ENCODE results near the gene SV2C.
A peak's percentile ranks its signal among the peaks of the same experiment; 100 is the strongest.

Gene SV2C

DNA sequence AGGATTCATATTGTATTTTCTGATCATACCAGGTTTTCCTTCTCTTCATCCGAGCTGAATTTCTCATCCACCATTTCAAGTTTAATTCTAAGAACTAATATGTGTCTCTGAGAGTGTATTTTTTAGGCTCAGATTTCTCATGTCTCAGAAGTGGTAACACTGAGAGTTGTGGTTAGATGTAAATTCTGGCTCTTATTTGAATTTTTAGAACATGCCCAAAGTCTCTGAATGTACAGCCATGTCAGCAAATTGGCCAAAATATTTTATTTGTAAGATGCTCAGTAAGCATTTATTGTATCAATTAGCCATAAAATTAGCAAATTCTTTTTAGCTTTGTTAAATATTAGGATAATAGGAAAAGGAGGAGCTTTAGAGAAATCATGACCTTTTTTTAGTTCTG is 16.6 kb downstream of the SV2C start:
- no peak for DNase-seq

GRCh38 chr5:76104027-76104426 is 20.8 kb downstream of the SV2C start:
- peak; percentile 59 for DNase-seq

- no peak for DNase-seq
Measured at GRCh38 chr5:76106149-76106548, 23.0 kb downstream of the SV2C start.

GRCh38 chr5:76111477-76112174 is 28.4 kb downstream of the SV2C start:
- no peak for DNase-seq

GRCh38 chr5:76113103-76113502 is 29.9 kb downstream of the SV2C start:
- no peak for DNase-seq

- DNase-seq: no peak
Measured at GRCh38 chr5:76114179-76114851, 31.1 kb downstream of the SV2C start.

GRCh38 chr5:76125346-76125745 is 42.2 kb downstream of the SV2C start:
- DNase-seq: no peak

GRCh38 chr5:76125888-76126287 is 42.7 kb downstream of the SV2C start:
- DNase-seq: no peak

DNA sequence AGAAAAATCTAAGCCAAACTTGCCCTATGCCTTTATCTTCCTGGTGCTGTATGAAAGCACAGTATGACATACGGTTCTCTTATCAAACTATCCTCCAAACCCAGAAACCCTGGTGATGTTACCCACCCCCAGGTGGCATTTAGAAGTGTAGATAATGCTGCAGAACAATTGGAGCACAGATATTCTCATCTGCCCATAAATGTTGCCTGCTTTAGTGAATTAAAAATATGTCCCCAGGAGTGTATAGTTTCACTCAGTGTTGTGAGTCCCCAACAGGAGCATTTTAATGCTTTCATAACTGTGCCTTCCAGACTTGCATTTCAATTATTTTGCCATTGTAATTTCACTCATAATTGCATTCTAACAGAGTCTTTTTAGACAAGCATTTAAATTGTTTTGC is 50.8 kb downstream of the SV2C start:
- DNase-seq: no peak

DNA sequence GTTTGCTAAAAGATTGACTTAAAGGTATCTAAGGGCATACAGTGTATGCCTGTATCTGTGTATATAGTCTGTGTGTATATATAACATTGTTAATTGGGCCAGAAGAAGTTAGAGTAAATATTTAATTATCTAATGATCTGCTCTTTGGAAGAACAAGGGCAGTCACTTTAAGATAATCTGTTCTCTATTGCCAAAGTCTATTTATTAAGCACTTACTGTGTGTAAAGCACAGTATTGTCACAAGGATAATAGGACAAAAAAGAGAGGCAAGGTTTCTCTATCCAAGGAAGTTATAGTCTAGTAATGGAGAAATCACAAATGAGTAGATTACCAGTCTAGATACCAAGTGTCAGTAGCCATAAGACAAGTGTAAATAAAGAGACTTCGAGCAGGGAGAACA is 51.5 kb downstream of the SV2C start:
- no peak for DNase-seq

DNA sequence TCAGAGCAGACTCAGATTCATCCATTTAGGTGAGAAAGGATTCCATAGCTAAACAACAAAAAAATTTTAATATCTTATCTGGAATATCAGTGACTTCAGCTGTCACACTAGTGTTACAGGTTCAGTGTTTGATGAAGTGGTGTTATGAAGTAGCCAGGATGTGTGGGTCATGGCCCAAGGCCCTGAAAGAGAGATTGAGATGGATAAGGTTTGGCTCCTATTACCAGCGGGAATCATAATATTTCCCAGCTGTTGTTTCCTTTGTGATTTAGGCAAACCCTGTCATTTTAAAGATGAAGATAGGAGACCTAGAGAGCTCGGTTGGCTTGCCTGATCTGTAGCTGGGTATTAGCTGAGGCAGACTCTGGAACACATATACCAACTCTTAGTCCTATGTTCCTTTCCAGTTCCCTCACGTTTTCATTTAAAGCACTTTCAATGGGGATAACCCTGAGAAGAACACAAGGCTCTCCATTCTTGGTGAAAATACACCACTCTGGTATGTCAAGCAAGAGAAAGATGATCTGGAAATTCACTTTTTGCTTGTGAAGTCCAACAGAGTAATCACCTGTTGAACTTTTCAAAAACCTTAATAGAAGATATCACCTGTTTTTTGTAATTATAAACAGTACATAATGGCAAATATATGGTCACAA is 54.8 kb downstream of the SV2C start:
- DNase-seq: no peak

DNA sequence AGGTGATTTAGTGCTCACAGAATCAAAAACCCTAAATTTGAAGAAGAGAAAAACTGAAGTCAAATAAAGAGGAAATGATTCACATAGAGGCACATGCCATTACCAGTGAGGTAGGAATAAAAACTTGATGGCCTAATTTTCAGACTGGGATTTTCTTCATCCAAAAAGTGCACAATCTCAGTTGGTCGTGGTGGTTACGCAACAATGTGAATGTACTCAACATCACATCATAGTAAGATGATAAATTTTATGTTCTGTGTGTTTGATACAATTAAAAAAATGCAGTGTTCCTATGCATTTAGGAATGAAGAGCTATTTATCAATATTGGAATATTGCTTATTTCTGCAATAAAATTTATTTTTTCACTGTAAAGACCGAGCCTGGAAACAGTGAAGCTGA is 60.7 kb downstream of the SV2C start:
- no peak for DNase-seq

- DNase-seq: no peak
Measured at GRCh38 chr5:76144513-76145274, 61.5 kb downstream of the SV2C start.

- DNase-seq: no peak
Measured at GRCh38 chr5:76145945-76146344, 62.8 kb downstream of the SV2C start.

- no peak for DNase-seq
Measured at GRCh38 chr5:76149636-76150035, 66.5 kb downstream of the SV2C start.

GRCh38 chr5:76152161-76152560 is 69.0 kb downstream of the SV2C start:
- no peak for DNase-seq

DNA sequence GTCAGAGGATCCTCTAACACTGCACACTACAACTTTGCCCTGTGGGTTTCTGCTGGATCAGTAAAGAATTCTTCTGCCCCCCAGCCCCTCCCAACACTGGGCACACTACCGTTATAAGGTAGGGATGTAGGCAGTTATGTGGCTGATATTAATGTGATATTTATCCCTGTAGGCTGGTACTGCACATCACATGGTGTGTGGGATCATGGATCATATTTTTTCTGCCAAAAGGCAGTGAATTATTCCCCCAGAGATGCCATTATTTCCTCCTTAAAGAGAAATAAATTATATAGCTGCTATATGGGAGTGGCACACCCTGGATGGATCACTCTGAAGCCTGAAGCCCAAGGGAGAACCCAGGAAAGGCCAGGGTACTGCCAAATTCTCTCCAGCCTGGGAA is 69.5 kb downstream of the SV2C start:
- no peak for DNase-seq

DNA sequence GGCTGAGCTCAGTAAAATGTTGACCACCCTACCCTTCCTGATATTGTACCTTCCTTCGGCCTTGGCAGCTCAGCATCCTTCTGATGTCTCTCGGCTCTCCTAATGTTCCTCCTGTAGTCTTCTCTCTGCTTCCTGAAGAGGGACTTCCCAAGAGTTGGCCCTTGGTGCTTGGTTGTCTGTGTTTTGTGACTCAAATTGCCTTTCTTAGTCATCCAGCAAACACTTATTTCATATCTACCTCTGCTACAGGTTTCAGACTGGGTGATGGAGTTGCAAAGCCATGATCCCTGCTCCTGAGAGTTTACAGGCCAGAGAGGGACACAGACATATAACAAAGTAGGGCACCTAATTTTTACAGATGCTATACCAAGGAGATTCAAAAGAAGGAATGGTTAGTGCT is 70.1 kb downstream of the SV2C start:
- DNase-seq: no peak

GRCh38 chr5:76154009-76154690 is 71.0 kb downstream of the SV2C start:
- no peak for DNase-seq

DNA sequence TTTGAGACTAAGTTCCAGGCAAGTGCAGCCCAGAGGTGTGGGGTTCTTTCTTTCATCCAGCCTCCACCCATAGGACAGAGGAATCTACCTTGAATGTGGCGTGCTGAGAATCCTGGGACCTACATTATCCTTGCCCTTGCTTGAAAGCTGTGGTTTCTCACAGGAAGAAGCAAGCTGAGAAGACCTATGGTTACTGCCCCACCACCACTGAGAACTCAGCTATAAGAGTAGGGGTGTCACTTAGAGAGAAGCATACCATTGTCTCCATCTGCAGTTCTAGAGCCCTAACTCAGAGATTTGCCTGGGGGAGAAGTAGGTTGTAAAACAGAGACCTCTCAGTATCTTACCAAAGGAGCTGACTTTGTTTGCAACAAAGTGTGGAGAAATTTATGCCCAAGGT is 72.4 kb downstream of the SV2C start:
- no peak for DNase-seq

- no peak for DNase-seq
Measured at GRCh38 chr5:76162335-76162734, 79.2 kb downstream of the SV2C start.

GRCh38 chr5:76163111-76163628 is 80.0 kb downstream of the SV2C start:
- no peak for DNase-seq

DNA sequence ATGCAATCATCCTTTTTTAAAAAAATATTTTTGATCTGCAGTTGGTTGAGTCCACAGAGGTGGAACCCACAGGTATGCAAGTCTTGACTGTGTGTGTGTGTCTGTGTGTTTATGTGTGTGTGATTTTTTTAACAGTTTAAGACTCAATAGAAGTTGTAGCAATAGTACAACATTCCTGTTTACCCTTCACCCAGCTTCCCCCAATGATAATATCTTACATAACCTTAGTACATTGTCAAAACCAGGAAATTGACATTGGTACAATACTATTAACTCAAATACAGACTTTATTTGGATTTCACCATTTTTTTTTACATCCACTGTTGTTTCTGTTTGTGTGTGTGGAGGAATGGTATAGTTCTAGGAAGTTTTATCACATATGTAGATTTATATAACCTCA is 81.8 kb downstream of the SV2C start:
- DNase-seq: no peak

Data from femur (tissue), 1 donor.